GM12878 (cell line): ENCODE data around the gene SIVA1. TPM values are rescaled to one million over a fixed set of nuclear protein-coding genes. Genes with fewer than 3 reads are reported as not detected.

Experiments used
- BACH1 ChIP-seq: fragments of 450-650 bp; IDR thresholded peaks from 2 replicates; pipeline ENCODE4 v1.6.1; 2017; ENCODE audit warnings: mild to moderate bottlenecking, borderline replicate concordance
- BCLAF1 ChIP-seq: fragments of 450-650 bp; IDR thresholded peaks from 2 replicates; pipeline ENCODE4 v1.6.1; 2017; ENCODE audit warnings: antibody characterized with exemption, mild to moderate bottlenecking, moderate library complexity
- BHLHE40 ChIP-seq, 2 experiments: fragments of 450-650 bp in 1 of 2; IDR thresholded peaks; 2 replicates each; pipeline ENCODE4 v1.6.1; 2011 to 2017; ENCODE audit warnings: low read depth in 2 of 2, borderline replicate concordance in 1 of 2, improper control_type of control experiment in 1 of 2, low read length in 1 of 2, mild to moderate bottlenecking in 1 of 2
- DPF2 ChIP-seq: fragments of 450-650 bp; IDR thresholded peaks from 2 replicates; pipeline ENCODE4 v1.6.1; 2017; ENCODE audit warnings: mild to moderate bottlenecking
- EED ChIP-seq: sonication (generic); IDR thresholded peaks from 2 replicates; pipeline ENCODE4 v1.6.1; 2016; ENCODE audit warnings: antibody characterized with exemption, low read depth
- IKZF1 ChIP-seq: fragments of 450-650 bp; conservative IDR thresholded peaks from 2 replicates; pipeline ENCODE4 v1.6.1; 2017; ENCODE audit warnings: antibody characterized with exemption, mild to moderate bottlenecking
- MTA2 ChIP-seq: fragments of 450-650 bp; IDR thresholded peaks from 2 replicates; pipeline ENCODE4 v1.6.1; 2016; ENCODE audit warnings: low read depth, mild to moderate bottlenecking, moderate library complexity
- MXI1 ChIP-seq: fragments of 150-350 bp; IDR thresholded peaks from 2 replicates; pipeline ENCODE4 v1.6.1; 2011; ENCODE audit warnings: low read depth, mild to moderate bottlenecking, inconsistent platforms, low read length, improper control_type of control experiment
- NFIC ChIP-seq: IDR thresholded peaks from 2 replicates; pipeline ENCODE4 v1.6.1; 2012; ENCODE audit warnings: low read depth, mild to moderate bottlenecking, inconsistent platforms, low read length, moderate library complexity
- NFYA ChIP-seq: IDR thresholded peaks from 2 replicates; pipeline ENCODE4 v1.6.1; 2011; ENCODE audit warnings: low read depth, mild to moderate bottlenecking, low read length, improper control_type of control experiment, borderline replicate concordance
- NR2C1 ChIP-seq: fragments of 450-650 bp; IDR thresholded peaks from 2 replicates; pipeline ENCODE4 v1.6.1; 2017; ENCODE audit warnings: antibody characterized with exemption, mild to moderate bottlenecking, moderate library complexity
- RCOR1 ChIP-seq: conservative IDR thresholded peaks from 2 replicates; pipeline ENCODE4 v1.6.1; 2012; ENCODE audit warnings: low read depth, low read length, improper control_type of control experiment
- SMC3 ChIP-seq: IDR thresholded peaks from 2 replicates; pipeline ENCODE4 v1.6.1; 2011; ENCODE audit warnings: low read length, improper control_type of control experiment, borderline replicate concordance
- SP1 ChIP-seq: IDR thresholded peaks from one replicate; pipeline ENCODE4 v1.6.1; 2011; ENCODE audit warnings: low read depth, low read length
- TCF12 ChIP-seq: IDR thresholded peaks from 2 replicates; pipeline ENCODE4 v1.6.1; 2011; ENCODE audit warnings: low read depth, mild to moderate bottlenecking, low read length
- TCF7 ChIP-seq: IDR thresholded peaks from 2 replicates; pipeline ENCODE4 v1.6.1; 2014; ENCODE audit warnings: antibody characterized with exemption, borderline replicate concordance
- ZBED1 ChIP-seq: IDR thresholded peaks from 2 replicates; pipeline ENCODE4 v1.6.1; 2016; ENCODE audit warnings: borderline replicate concordance
- ZBTB33 ChIP-seq: fragments of 450-650 bp; IDR thresholded peaks from 2 replicates; pipeline ENCODE4 v1.6.1; 2017; ENCODE audit warnings: mild to moderate bottlenecking
- ZNF217 ChIP-seq: fragments of 450-650 bp; IDR thresholded peaks from 2 replicates; pipeline ENCODE4 v1.6.1; 2017; ENCODE audit warnings: antibody characterized with exemption, mild to moderate bottlenecking
- ZNF384 ChIP-seq: IDR thresholded peaks from 2 replicates; pipeline ENCODE4 v1.6.1; 2012; ENCODE audit warnings: low read depth, mild to moderate bottlenecking, low read length, improper control_type of control experiment, borderline replicate concordance
- ZNF687 ChIP-seq: fragments of 450-650 bp; IDR thresholded peaks from 2 replicates; pipeline ENCODE4 v1.6.1; 2017; ENCODE audit warnings: mild to moderate bottlenecking, moderate library complexity
- ZSCAN29 ChIP-seq: fragments of 450-650 bp; IDR thresholded peaks from 2 replicates; pipeline ENCODE4 v1.6.1; 2017; ENCODE audit warnings: mild to moderate bottlenecking, moderate library complexity
- polyA plus RNA-seq, 11 experiments: library from polyadenylated mRNA; depleted of rRNA in 4 of 11; unstranded in 6 of 11; stranded (reverse) in 5 of 11; fragments of >200 nt; fragmentation: Nextera tagmentation in 4 of 11; fragmentation: Illumina TruSeq in 1 of 11; extraction: Ambion mirVana in 4 of 11; extraction: Trizol in 1 of 11; gene quantifications; 1 replicate in 1 of 11; 2 replicates in 10 of 11; pipeline versions ENCODE4 v1.2.1 to v1.2.3, GENCODE V29; 2011 to 2016; ENCODE audit warnings: inconsistent platforms in 2 of 11, missing spikeins in 2 of 11, low read depth in 1 of 11
- total RNA-seq, 4 experiments: library from RNA; depleted of rRNA in 3 of 4; stranded (reverse); fragments of >200 nt in 3 of 4; fragmentation: Illumina TruSeq in 1 of 4; extraction: Trizol in 1 of 4; gene quantifications; 2 replicates each; pipeline versions ENCODE4 v1.2.1 to v1.2.3, GENCODE V29; 2013 to 2021

Gene SIVA1
- total and polyA plus RNA-seq, 10 of the 15 experiments (the other 5 are each of a cell fraction or from before 2014, with no cell fraction given) = 4.6 to 282 (median 106) TPM

GRCh38 chr14:104800771-104801519 lies 48.0 kb downstream of the SIVA1 start, which contains the start of gene ZBTB42 (continued):
- TF ChIP-seq BCLAF1 = no peak
- 0 out of 2 replicates have a peak, but pooled peaks have one; percentile 41 for TF ChIP-seq DPF2
- TF ChIP-seq MXI1 = no peak
- TF ChIP-seq TCF12 = no peak
- peak in 1 of 2 experiments; percentile 29; a peak in 1 of 4 replicates for TF ChIP-seq BHLHE40 (IDR thresholded peaks at IDR 0.05; ENCODE audit: borderline replicate concordance in 1 of 2, low read depth in 2 of 2, low read length in 1 of 2)
- no peak for TF ChIP-seq TCF7
- no peak for TF ChIP-seq RCOR1
- no peak for TF ChIP-seq ZBED1
- TF ChIP-seq NFIC = no peak
- no peak for TF ChIP-seq ZNF384
- no peak for TF ChIP-seq MTA2
- TF ChIP-seq SP1 = no peak
- no peak for TF ChIP-seq EED
- TF ChIP-seq IKZF1 = peak; percentile 80
- TF ChIP-seq ZNF687 = no peak
- TF ChIP-seq SMC3 = no peak
- TF ChIP-seq ZBTB33 = no peak
- no peak for TF ChIP-seq ZNF217
- TF ChIP-seq NFYA = no peak
- no peak for TF ChIP-seq ZSCAN29
- TF ChIP-seq BACH1 = peak; percentile 50; the same call in 1 of the 2 replicates
- no peak for TF ChIP-seq NR2C1
